PC-3 (cell line): ENCODE data around the gene SMG1. TPM values are rescaled to one million over a fixed set of nuclear protein-coding genes. Genes with fewer than 3 reads are reported as not detected.

ENCODE experiments used
- ATAC-seq: fragments of 200-7000 bp; cut with Tn5 transposase; 2 replicates; pipeline ENCODE4 v1.9.1; 2020; ENCODE audit warnings: mild to moderate bottlenecking, moderate library complexity
- BruUV-seq: library from RNA; stranded (reverse); fragments of 400-500 nt; replicated peaks from 2 replicates; lab custom pipeline; 2021; lab: Mats Ljungman, UMichigan
- CTCF ChIA-PET: fragments of 300-600 bp; sonication (Branson Sonifier 250); formaldehyde crosslinking; loops from one replicate; lab custom pipeline; 2022; ENCODE audit warnings: antibody characterized with exemption; lab: Charles Lee
- POLR2A ChIA-PET: fragments of 300-600 bp; sonication (Branson Sonifier 250); formaldehyde crosslinking; loops from one replicate; lab custom pipeline; 2022; ENCODE audit warnings: antibody characterized with exemption; ENCODE audit not compliant: unreplicated experiment; lab: Charles Lee
- DNase-seq: peaks from one replicate; pipeline ENCODE4 v3.0.0-alpha.2; 2015
- H2AFZ ChIP-seq: fragments of 300-600 bp; sonication (generic); 2 replicates; pipeline ENCODE4 v1.6.0; 2016; ENCODE audit warnings: antibody characterized with exemption, low read length
- H3F3A ChIP-seq: fragments of 300-600 bp; sonication (generic); one replicate; pipeline ENCODE4 v1.6.0; 2017; ENCODE audit warnings: antibody characterized with exemption, low read length, control low read depth, mild to moderate bottlenecking; ENCODE audit not compliant: unreplicated experiment
- H3K27ac ChIP-seq: fragments of 300-600 bp; sonication (generic); 2 replicates; pipeline ENCODE4 v1.5.1; 2016; ENCODE audit warnings: mild to moderate bottlenecking, low read length
- H3K27me3 ChIP-seq: fragments of 300-600 bp; sonication (generic); 2 replicates; pipeline ENCODE4 v1.6.1; 2016; ENCODE audit warnings: low read length, mixed read lengths
- H3K36me3 ChIP-seq: fragments of 300-600 bp; sonication (generic); 2 replicates; pipeline ENCODE4 v1.6.1; 2016; ENCODE audit warnings: low read depth, mixed run types, low read length, mixed read lengths
- H3K4me1 ChIP-seq: fragments of 300-600 bp; sonication (generic); 2 replicates; pipeline ENCODE4 v1.5.1; 2016; ENCODE audit warnings: low read length; ENCODE audit not compliant: insufficient read depth
- H3K4me2 ChIP-seq: fragments of 300-600 bp; sonication (generic); 2 replicates; pipeline ENCODE4 v1.6.0; 2016; ENCODE audit warnings: low read length
- H3K4me3 ChIP-seq: fragments of 300-600 bp; sonication (generic); 2 replicates; pipeline ENCODE4 v1.5.1; 2016; ENCODE audit warnings: mild to moderate bottlenecking, low read length, mixed read lengths
- H3K79me2 ChIP-seq: fragments of 300-600 bp; sonication (generic); 2 replicates; pipeline ENCODE4 v1.6.1; 2017; ENCODE audit warnings: low read length, mixed read lengths
- H3K9ac ChIP-seq: fragments of 300-600 bp; sonication (generic); 2 replicates; pipeline ENCODE4 v1.6.0; 2016; ENCODE audit warnings: mild to moderate bottlenecking, low read length
- H3K9me2 ChIP-seq: fragments of 300-600 bp; sonication (generic); replicated peaks from 2 replicates; pipeline ENCODE4 v1.6.1; 2016; ENCODE audit warnings: mixed run types, low read length, mixed read lengths
- H3K9me3 ChIP-seq: fragments of 300-600 bp; sonication (generic); 2 replicates; pipeline ENCODE4 v1.6.1; 2016; ENCODE audit warnings: low read length, mixed read lengths
- H4K20me1 ChIP-seq: fragments of 300-600 bp; sonication (generic); 2 replicates; pipeline ENCODE4 v1.6.1; 2016; ENCODE audit warnings: low read length, mixed read lengths
- CTCF ChIP-seq: fragments of 300-600 bp; sonication (generic); conservative IDR thresholded peaks from 2 replicates; pipeline ENCODE4 v1.5.1; 2017; ENCODE audit warnings: antibody characterized with exemption, low read depth, mild to moderate bottlenecking, low read length
- EZH2 ChIP-seq: fragments of 300-600 bp; sonication (generic); IDR thresholded peaks from one replicate; pipeline ENCODE4 v1.6.1; 2017; ENCODE audit warnings: antibody characterized with exemption, mild to moderate bottlenecking, low read length; ENCODE audit not compliant: unreplicated experiment
- EZH2phosphoT487 ChIP-seq: fragments of 300-600 bp; sonication (generic); IDR thresholded peaks from 2 replicates; pipeline ENCODE4 v1.6.1; 2018; ENCODE audit warnings: mild to moderate bottlenecking, antibody characterized with exemption, low read length, borderline replicate concordance
- intact Hi-C: fragments of 100-400 bp; cut with micrococcal nuclease; formaldehyde crosslinking; loops from 2 replicates; pipeline ENCODE4 v1.9.0; 2023
- total RNA-seq: library from RNA; depleted of rRNA; stranded (reverse); fragments of >200 nt; gene quantifications from 2 replicates; pipeline ENCODE4 v1.2.3, GENCODE V29; 2014

Gene SMG1
- total RNA-seq, 1 experiment from 2014 or later: 37.6 TPM

GRCh38 chr16:18969050-18969854, 43.0 kb upstream of the SMG1 start:
- H3K27ac ChIP-seq: no peak overlapping the region
- peak overlapping the region; percentile 89 for H3K4me2 ChIP-seq
- H3K9me2 ChIP-seq: no peaks in the 10 kb centered on the region
- ChIA-PET POLR2A (no interaction called here), CTCF (no interaction called here)
- no peaks in the 10 kb centered on the region for H4K20me1 ChIP-seq
- no peaks in the 10 kb centered on the region for H3K79me2 ChIP-seq
- H3K4me1 ChIP-seq: no peaks in the 10 kb centered on the region
- peak overlapping the region; percentile 84 for H2AFZ ChIP-seq
- ATAC-seq (peak; percentile 94), DNase-seq (peak; percentile 78)
- H3F3A ChIP-seq: no peaks in the 10 kb centered on the region
- no peaks in the 10 kb centered on the region for H3K27me3 ChIP-seq
- intact Hi-C loops: loop anchor here (1.0 to 10.0 kb wide), 3 partner anchors 29 to 164 kb away; partner anchors contain the start of gene ARL6IP1
- no peaks in the 10 kb centered on the region for H3K36me3 ChIP-seq
- BruUV-seq: no TSS peak
- no peaks in the 10 kb centered on the region for H3K9me3 ChIP-seq
- TF ChIP-seq EZH2: no peak
- TF ChIP-seq CTCF: peak; percentile 87
- H3K4me3 ChIP-seq: peak overlapping the region; percentile 65
- H3K9ac ChIP-seq: no peak overlapping the region; the same call in 1 of the 2 replicates

GRCh38 chr16:18966791-18967190, 40.6 kb upstream of the SMG1 start:
- ATAC-seq (no peak), DNase-seq (no peak)
- H3K4me3 ChIP-seq: no peak overlapping the region
- no TSS peak for BruUV-seq
- TF ChIP-seq EZH2phosphoT487: no peak
- no peak for TF ChIP-seq CTCF
- TF ChIP-seq EZH2: no peak
- no peak overlapping the region for H2AFZ ChIP-seq
- ChIA-PET CTCF (no interaction called here), POLR2A (interaction anchor here (0.6 kb wide), 1 partner anchor 11 kb away, joined by 7 read pairs; no protein-coding TSS in a partner anchor)
- H3K9ac ChIP-seq: no peak overlapping the region
- no peaks in the 10 kb centered on the region for H3K27me3 ChIP-seq
- no peaks in the 10 kb centered on the region for H3K9me3 ChIP-seq
- H3K4me1 ChIP-seq: no peaks in the 10 kb centered on the region
- no peaks in the 10 kb centered on the region for H3F3A ChIP-seq
- H3K36me3 ChIP-seq: no peaks in the 10 kb centered on the region
- no peak overlapping the region for H3K27ac ChIP-seq
- no peaks in the 10 kb centered on the region for H3K79me2 ChIP-seq
- H4K20me1 ChIP-seq: no peaks in the 10 kb centered on the region
- intact Hi-C loops: loop anchor here (5.0 to 10.0 kb wide), 2 partner anchors 34 to 162 kb away; partner anchors contain the start of gene ARL6IP1
- H3K4me2 ChIP-seq: no peak overlapping the region
- H3K9me2 ChIP-seq: no peaks in the 10 kb centered on the region

DNA sequence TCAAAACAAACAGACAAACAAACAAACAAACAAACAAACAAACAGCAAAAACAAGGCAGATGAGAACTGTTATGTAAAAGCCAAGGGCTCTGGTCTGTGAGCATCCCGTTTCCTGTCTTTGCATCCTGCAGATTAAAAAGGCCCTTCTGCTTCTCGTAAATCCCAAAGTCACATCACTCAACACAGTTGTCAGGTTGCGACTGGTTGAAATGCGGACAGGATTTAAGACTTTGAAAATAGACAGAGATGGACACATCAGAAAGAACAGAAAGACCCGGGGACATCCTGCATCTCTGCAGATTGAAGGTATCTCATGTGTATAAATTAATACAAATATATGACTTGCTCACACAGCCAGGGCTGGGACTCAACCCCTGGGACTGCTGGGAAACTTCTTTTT, 39.3 kb upstream of the SMG1 start:
- no peaks in the 10 kb centered on the region for H3F3A ChIP-seq
- no peak for ATAC-seq
- no peaks in the 10 kb centered on the region for H3K36me3 ChIP-seq
- H3K9me2 ChIP-seq: no peaks in the 10 kb centered on the region
- ChIA-PET CTCF (no interaction called here), POLR2A (no interaction called here)
- TF ChIP-seq EZH2: no peak
- no peak for TF ChIP-seq CTCF
- no peak for TF ChIP-seq EZH2phosphoT487
- H3K27me3 ChIP-seq: no peaks in the 10 kb centered on the region
- no TSS peak for BruUV-seq
- no peaks in the 10 kb centered on the region for H3K9me3 ChIP-seq
- intact Hi-C loops: loop anchor here (5.0 to 10.0 kb wide), 2 partner anchors 33 to 161 kb away; partner anchors contain the start of gene ARL6IP1
- H3K27ac ChIP-seq: no peak overlapping the region
- no peak overlapping the region for H3K4me3 ChIP-seq
- H3K4me1 ChIP-seq: no peaks in the 10 kb centered on the region
- no peaks in the 10 kb centered on the region for H3K79me2 ChIP-seq
- H2AFZ ChIP-seq: no peak overlapping the region
- DNase-seq: no peak
- H3K4me2 ChIP-seq: no peak overlapping the region
- H3K9ac ChIP-seq: no peak overlapping the region
- H4K20me1 ChIP-seq: no peaks in the 10 kb centered on the region
